Thyroid gland (tissue), 4 donors: ENCODE results near the gene MINK1. TPM values are rescaled to one million over a fixed set of nuclear protein-coding genes. Genes with fewer than 3 reads are reported as not detected.

ENCODE experiments used
- DNase-seq, 2 donors: peaks; one replicate each; pipeline ENCODE4 v3.0.0-alpha.2; 2019
- H3K27ac ChIP-seq, 3 donors: fragments of 200-600 bp; sonication (generic); 1 replicate in 2 of 3; 2 replicates in 1 of 3; pipeline ENCODE4 v1.5.1; 2016 to 2019; ENCODE audit warnings: mild to moderate bottlenecking in 1 of 3, moderate library complexity in 1 of 3
- H3K27me3 ChIP-seq: fragments of 200-600 bp; sonication (generic); one replicate; pipeline ENCODE4 v1.5.1; 2019
- H3K36me3 ChIP-seq, 2 donors: fragments of 200-600 bp; sonication (generic); one replicate each; pipeline ENCODE4 v1.5.1; 2016 to 2019
- H3K4me1 ChIP-seq, 2 donors: fragments of 200-600 bp; sonication (generic); one replicate each; pipeline ENCODE4 v1.5.1; 2017 to 2019
- H3K4me3 ChIP-seq, 3 donors: fragments of 200-600 bp; sonication (generic); replicated peaks in 1 of 3; 1 replicate in 2 of 3; 2 replicates in 1 of 3; pipeline ENCODE4 v1.5.1; 2016; ENCODE audit warnings: mild to moderate bottlenecking in 1 of 3
- H3K9me3 ChIP-seq: fragments of 200-600 bp; sonication (generic); one replicate; pipeline ENCODE4 v1.5.1; 2017
- CTCF ChIP-seq, 6 experiments: fragments of 200-600 bp in 3 of 6; fragments of 450-650 bp in 3 of 6; sonication (generic) in 3 of 6; IDR thresholded peaks; one replicate each; pipeline ENCODE4 v1.5.1; 2016 to 2019; ENCODE audit warnings: antibody characterized with exemption in 6 of 6, mild to moderate bottlenecking in 2 of 6, inconsistent platforms in 1 of 6, moderate library complexity in 1 of 6
- POLR2A ChIP-seq, 2 donors: fragments of 450-650 bp; IDR thresholded peaks; one replicate each; pipeline ENCODE4 v1.6.1; 2017; ENCODE audit warnings: antibody characterized with exemption in 2 of 2, mild to moderate bottlenecking in 2 of 2, moderate library complexity in 1 of 2
- WGBS, 2 donors: methylation state at CpG; one replicate each; pipeline ENCODE4 v1.1.5; 2017; 5-methylcytosine and 5-hydroxymethylcytosine counted together
- intact Hi-C: fragments of 100-400 bp; cut with DNase I; formaldehyde crosslinking; loops from one replicate; pipeline ENCODE4 v1.15.1; 2023
- total RNA-seq, 4 donors: library from RNA; depleted of rRNA; stranded (reverse); fragments of >200 nt; gene quantifications; one replicate each; pipeline ENCODE4 v1.2.3, GENCODE V29; 2016

Gene MINK1
- total RNA-seq, 4 donors from 2014 or later = 25.1 to 51.6 (median 31.2) TPM

- H3K4me1 ChIP-seq = peaks cover 0 to under 1% of the 10 kb centered on the region in 2 donors
- no peaks in the 10 kb centered on the region for H3K9me3 ChIP-seq
- no peaks in the 10 kb centered on the region for H3K27me3 ChIP-seq
- intact Hi-C loops = no loop called here
- 97 to 98% methylated on average over 18 of the region's 18 CpGs for WGBS, 2 donors
- H3K4me3 ChIP-seq = no peak overlapping the region
- H3K27ac ChIP-seq = no peak overlapping the region
- no peak for DNase-seq
- H3K36me3 ChIP-seq = no peaks in the 10 kb centered on the region
- TF ChIP-seq POLR2A (IDR thresholded peaks at IDR 0.05) (no peak), CTCF (IDR thresholded peaks at IDR 0.05) (no peak)
These were observed 95.7 kb downstream of the MINK1 start for GRCh38 chr17:4928881-4929280.

- Histone ChIP-seq H3K36me3 (peaks cover 0 to 3% of the 10 kb centered on the region in 2 donors), H3K9me3 (no peaks in the 10 kb centered on the region), H3K27me3 (no peaks in the 10 kb centered on the region), H3K4me1 (peaks cover 0 to 6% of the 10 kb centered on the region in 2 donors), H3K27ac (no peak within 1 kb of the TSS), H3K4me3 (no peak within 1 kb of the TSS)
- no peak for TF ChIP-seq CTCF (IDR thresholded peaks at IDR 0.05)
- TF ChIP-seq POLR2A (IDR thresholded peaks at IDR 0.05) = no peak
- WGBS, 2 donors = 80 to 86% methylated on average over 14 of the region's 14 CpGs
- intact Hi-C loops = no loop called here
- DNase-seq = no peak
These were observed 98.8 kb downstream of the MINK1 start, which contains the start of gene GP1BA for GRCh38 chr17:4931963-4932362. Gene GP1BA (plus strand): TSS chr17:4932277. CDS start chr17:4932605, 328 bp downstream.

GRCh38 chr17:4932756-4933155 is 99.6 kb downstream of the MINK1 start:
- 87 to 90% methylated on average over 12 of the region's 12 CpGs for WGBS, 2 donors
- H3K36me3 ChIP-seq = peaks cover 5 to 10% of the 10 kb centered on the region in 2 donors

GRCh38 chr17:4933646-4934045 is 100.5 kb downstream of the MINK1 start:
- Histone ChIP-seq H3K4me1 (peaks cover 3 to 14% of the 10 kb centered on the region in 2 donors), H3K27me3 (no peaks in the 10 kb centered on the region), H3K4me3 (no peak overlapping the region), H3K9me3 (no peaks in the 10 kb centered on the region), H3K36me3 (peaks cover 9 to 15% of the 10 kb centered on the region in 2 donors), H3K27ac (no peak overlapping the region)
- TF ChIP-seq POLR2A (IDR thresholded peaks at IDR 0.05) (no peak), CTCF (IDR thresholded peaks at IDR 0.05) (no peak)
- DNase-seq = no peak
- intact Hi-C loops = no loop called here
- WGBS, 2 donors = 79 to 91% methylated on average over 7 to 16 of the region's 16 CpGs

More at GRCh38 chr17:4932756-4933155, 99.6 kb downstream of the MINK1 start:
- H3K4me3 ChIP-seq = no peak overlapping the region
- no peaks in the 10 kb centered on the region for H3K27me3 ChIP-seq
- no peak overlapping the region for H3K27ac ChIP-seq
- TF ChIP-seq CTCF (IDR thresholded peaks at IDR 0.05) = no peak
- no peak for TF ChIP-seq POLR2A (IDR thresholded peaks at IDR 0.05)
- no peaks in the 10 kb centered on the region for H3K9me3 ChIP-seq
- DNase-seq = no peak
- H3K4me1 ChIP-seq = peaks cover 0 to 6% of the 10 kb centered on the region in 2 donors
- intact Hi-C loops = no loop called here

GRCh38 chr17:4934173-4934979 is 101.2 kb downstream of the MINK1 start:
- intact Hi-C loops = no loop called here
- H3K9me3 ChIP-seq = no peaks in the 10 kb centered on the region
- H3K27me3 ChIP-seq = no peaks in the 10 kb centered on the region
- peaks cover 9 to 15% of the 10 kb centered on the region in 2 donors for H3K36me3 ChIP-seq
- peak; percentile 19 to 40 for DNase-seq
- no peak overlapping the region for H3K4me3 ChIP-seq
- TF ChIP-seq POLR2A (IDR thresholded peaks at IDR 0.05) (no peak), CTCF (IDR thresholded peaks at IDR 0.05) (no peak)
- H3K4me1 ChIP-seq = peaks cover 10 to 21% of the 10 kb centered on the region in 2 donors
- 29 to 35% methylated on average over 13 to 14 of the region's 14 CpGs for WGBS, 2 donors
- no peak overlapping the region for H3K27ac ChIP-seq
